ENCODE data around the gene RHOA. TPM values are rescaled to one million over a fixed set of nuclear protein-coding genes. Genes with fewer than 3 reads are reported as not detected.

Gene RHOA
- total and polyA plus RNA-seq, 2 of the 13 experiments (the other 11 are each of a cell fraction or from before 2014, with no cell fraction given) = 131 to 177 TPM

GRCh38 chr3:49422379-49423248 is 10.8 kb upstream of the RHOA start, which contains the start of gene AMT (continued):
- TF ChIP-seq, protein P1, sequence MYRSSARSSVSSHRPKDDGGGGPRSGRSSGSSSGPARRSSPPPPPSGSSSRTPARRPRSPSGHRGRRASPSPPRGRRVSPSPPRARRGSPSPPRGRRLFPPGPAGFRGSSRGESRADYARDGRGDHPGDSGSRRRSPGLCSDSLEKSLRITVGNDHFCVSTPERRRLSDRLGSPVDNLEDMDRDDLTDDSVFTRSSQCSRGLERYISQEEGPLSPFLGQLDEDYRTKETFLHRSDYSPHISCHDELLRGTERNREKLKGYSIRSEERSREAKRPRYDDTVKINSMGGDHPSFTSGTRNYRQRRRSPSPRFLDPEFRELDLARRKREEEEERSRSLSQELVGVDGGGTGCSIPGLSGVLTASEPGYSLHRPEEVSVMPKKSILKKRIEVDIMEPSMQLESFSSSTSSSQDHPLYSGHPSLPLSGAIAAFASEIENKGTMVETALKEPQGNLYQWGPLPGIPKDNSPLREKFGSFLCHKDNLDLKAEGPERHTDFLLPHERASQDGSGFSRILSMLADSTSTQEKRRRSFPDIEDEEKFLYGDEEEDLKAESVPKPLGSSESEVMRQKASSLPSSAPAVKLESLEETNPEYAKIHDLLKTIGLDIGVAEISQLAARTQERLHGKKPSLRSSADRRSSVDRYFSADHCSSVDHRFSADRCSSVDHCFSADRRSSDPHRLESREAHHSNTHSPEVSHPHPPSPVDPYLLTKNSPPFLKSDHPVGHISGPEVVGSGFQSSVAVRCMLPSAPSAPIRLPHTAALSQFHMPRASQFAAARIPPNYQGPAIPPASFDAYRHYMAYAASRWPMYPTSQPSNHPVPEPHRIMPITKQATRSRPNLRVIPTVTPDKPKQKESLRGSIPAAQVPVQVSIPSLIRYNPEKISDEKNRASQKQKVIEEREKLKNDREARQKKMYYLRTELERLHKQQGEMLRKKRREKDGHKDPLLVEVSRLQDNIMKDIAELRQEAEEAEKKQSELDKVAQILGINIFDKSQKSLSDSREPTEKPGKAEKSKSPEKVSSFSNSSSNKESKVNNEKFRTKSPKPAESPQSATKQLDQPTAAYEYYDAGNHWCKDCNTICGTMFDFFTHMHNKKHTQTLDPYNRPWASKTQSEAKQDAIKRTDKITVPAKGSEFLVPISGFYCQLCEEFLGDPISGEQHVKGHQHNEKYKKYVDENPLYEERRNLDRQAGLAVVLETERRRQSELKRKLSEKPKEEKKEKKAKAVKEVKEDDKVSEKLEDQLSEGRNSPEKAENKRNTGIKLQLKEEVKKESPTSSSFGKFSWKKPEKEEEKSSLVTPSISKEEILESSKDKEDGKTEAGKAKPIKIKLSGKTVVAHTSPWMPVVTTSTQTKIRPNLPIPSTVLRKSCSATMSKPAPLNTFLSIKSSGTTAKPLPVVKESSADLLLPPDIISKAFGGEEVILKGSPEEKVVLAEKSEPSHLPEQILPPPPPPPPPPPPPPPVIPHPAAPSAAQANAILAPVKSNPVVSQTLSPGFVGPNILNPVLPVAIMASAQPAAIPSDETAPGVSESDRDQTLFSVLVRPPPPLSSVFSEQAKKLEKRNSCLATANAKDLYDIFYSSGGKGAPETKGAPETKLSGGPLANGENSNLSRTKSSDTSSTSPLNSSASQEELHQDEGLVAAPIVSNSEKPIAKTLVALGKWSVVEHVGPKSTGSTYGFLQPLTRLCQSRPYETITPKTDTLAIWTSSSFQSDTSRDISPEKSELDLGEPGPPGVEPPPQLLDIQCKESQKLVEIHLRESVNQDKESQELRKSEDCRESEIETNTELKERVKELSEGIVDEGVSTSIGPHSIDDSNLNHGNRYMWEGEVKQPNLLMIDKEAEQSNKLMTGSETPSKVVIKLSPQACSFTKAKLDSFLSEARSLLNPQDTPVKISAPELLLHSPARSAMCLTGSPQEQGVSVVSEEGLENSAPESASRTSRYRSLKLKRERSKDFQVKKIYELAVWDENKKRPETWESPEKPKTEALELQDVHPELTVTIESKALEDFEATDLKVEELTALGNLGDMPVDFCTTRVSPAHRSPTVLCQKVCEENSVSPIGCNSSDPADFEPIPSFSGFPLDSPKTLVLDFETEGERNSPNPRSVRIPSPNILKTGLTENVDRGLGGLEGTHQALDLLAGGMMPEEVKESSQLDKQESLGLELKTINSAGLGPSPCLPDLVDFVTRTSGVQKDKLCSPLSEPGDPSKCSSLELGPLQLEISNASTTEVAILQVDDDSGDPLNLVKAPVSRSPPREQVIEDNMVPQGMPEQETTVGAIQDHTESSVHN (CRISPR knock-in tag; IDR thresholded peaks at IDR 0.05) = no peak; the same call in 1 of the 2 replicates
- TF ChIP-seq KLF11 (CRISPR knock-in tag; IDR thresholded peaks at IDR 0.05) (no peak), ZNF18 (CRISPR knock-in tag; IDR thresholded peaks at IDR 0.05; ENCODE audit: insufficient replicate concordance) (no peak), NFIB (CRISPR knock-in tag; IDR thresholded peaks at IDR 0.05; ENCODE audit: borderline replicate concordance) (no peak), SOX13 (IDR thresholded peaks at IDR 0.05) (peak; percentile 8; the same call in 1 of the 2 replicates), SOX13 (CRISPR knock-in tag; conservative IDR thresholded peaks at IDR 0.05 in 1 of 2, IDR thresholded peaks at IDR 0.05 in 1 of 2) (peak in 1 of 2 experiments; percentile 68; a peak in 2 of 4 replicates)
- TF ChIP-seq, protein P2, sequence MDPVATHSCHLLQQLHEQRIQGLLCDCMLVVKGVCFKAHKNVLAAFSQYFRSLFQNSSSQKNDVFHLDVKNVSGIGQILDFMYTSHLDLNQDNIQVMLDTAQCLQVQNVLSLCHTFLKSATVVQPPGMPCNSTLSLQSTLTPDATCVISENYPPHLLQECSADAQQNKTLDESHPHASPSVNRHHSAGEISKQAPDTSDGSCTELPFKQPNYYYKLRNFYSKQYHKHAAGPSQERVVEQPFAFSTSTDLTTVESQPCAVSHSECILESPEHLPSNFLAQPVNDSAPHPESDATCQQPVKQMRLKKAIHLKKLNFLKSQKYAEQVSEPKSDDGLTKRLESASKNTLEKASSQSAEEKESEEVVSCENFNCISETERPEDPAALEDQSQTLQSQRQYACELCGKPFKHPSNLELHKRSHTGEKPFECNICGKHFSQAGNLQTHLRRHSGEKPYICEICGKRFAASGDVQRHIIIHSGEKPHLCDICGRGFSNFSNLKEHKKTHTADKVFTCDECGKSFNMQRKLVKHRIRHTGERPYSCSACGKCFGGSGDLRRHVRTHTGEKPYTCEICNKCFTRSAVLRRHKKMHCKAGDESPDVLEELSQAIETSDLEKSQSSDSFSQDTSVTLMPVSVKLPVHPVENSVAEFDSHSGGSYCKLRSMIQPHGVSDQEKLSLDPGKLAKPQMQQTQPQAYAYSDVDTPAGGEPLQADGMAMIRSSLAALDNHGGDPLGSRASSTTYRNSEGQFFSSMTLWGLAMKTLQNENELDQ (CRISPR knock-in tag; IDR thresholded peaks at IDR 0.05; ENCODE audit: borderline replicate concordance) = no peak
- TF ChIP-seq, protein P3, sequence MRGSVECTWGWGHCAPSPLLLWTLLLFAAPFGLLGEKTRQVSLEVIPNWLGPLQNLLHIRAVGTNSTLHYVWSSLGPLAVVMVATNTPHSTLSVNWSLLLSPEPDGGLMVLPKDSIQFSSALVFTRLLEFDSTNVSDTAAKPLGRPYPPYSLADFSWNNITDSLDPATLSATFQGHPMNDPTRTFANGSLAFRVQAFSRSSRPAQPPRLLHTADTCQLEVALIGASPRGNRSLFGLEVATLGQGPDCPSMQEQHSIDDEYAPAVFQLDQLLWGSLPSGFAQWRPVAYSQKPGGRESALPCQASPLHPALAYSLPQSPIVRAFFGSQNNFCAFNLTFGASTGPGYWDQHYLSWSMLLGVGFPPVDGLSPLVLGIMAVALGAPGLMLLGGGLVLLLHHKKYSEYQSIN (CRISPR knock-in tag; IDR thresholded peaks at IDR 0.05; ENCODE audit: borderline replicate concordance) = no peak
